DOHH2 (cell line): Measurements from ENCODE around the gene JARID2.

ENCODE experiments used
- EZH2phosphoT487 ChIP-seq: fragments of 200-600 bp; sonication (generic); IDR thresholded peaks from 2 replicates; pipeline ENCODE4 v1.6.1; 2017; ENCODE audit warnings: borderline replicate concordance, mild to moderate bottlenecking, antibody characterized with exemption, low read length, moderate library complexity, mixed read lengths
- TF ChIP-seq, protein P1 (sequence below): fragments of 200-600 bp; sonication (generic); IDR thresholded peaks from one replicate; pipeline ENCODE4 v1.5.1; 2014; ENCODE audit warnings: antibody characterized with exemption, mild to moderate bottlenecking, low read depth, low read length; ENCODE audit not compliant: poor library complexity, severe bottlenecking

DNA sequence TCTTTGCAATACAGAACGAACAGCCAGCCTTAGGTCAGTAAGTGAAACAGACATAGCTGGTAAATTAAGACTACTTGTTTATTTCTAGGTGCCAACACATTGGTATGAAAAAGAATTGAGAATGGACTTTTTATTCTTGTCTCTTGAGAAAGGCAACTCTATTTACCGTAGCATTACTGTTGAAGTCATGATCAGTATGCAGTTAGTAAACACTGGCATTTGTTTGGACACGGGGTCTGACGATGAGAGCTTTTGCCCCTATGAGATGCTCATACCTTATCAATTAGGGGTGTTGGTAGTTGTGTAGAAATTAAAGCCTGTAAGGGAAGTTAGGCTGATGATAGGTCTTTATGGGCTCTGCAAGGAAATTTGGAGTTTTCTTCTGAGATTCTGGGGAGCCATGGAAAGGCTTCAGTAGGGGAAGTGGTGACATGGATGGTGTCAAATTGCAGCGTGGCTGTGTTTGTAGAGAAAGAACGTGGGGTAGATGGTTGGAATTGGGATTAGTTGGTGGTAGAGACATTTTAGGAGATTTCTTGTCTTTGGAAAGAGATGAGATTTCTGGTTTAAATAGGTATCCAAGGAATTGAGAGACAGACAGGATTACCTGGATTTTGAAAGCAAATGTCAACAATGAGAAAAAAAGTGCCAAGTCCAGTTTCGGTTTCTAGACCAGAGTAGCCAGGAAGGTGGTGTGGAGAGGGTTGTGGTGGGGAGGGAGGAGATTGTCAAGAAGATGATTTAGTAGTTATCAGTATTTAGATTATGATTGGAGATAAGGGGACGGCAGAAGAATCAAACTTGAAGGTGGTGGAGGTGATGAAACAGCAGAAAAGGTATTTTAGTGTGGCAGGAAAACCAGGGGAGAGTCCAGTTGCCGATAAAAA, 116.6 kb downstream of the JARID2 start:
- TF ChIP-seq, protein P1, sequence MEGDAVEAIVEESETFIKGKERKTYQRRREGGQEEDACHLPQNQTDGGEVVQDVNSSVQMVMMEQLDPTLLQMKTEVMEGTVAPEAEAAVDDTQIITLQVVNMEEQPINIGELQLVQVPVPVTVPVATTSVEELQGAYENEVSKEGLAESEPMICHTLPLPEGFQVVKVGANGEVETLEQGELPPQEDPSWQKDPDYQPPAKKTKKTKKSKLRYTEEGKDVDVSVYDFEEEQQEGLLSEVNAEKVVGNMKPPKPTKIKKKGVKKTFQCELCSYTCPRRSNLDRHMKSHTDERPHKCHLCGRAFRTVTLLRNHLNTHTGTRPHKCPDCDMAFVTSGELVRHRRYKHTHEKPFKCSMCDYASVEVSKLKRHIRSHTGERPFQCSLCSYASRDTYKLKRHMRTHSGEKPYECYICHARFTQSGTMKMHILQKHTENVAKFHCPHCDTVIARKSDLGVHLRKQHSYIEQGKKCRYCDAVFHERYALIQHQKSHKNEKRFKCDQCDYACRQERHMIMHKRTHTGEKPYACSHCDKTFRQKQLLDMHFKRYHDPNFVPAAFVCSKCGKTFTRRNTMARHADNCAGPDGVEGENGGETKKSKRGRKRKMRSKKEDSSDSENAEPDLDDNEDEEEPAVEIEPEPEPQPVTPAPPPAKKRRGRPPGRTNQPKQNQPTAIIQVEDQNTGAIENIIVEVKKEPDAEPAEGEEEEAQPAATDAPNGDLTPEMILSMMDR, result no peak
- TF ChIP-seq EZH2phosphoT487, result no peak
